CD4-positive, alpha-beta T cell (primary cell): Measurements from ENCODE around the gene SFTPD. TPM values are rescaled to one million over a fixed set of nuclear protein-coding genes. Genes with fewer than 3 reads are reported as not detected.

Experiments used
- ATAC-seq: fragments of 200-7000 bp; cut with Tn5 transposase; one replicate; pipeline ENCODE4 v1.10.0; 2022; ENCODE audit warnings: mild to moderate bottlenecking; ENCODE audit not compliant: poor library complexity
- CTCF ChIA-PET: fragments of 350-600 bp; sonication (Branson Sonifier 250); formaldehyde crosslinking; loops from one replicate; lab custom pipeline; 2021; ENCODE audit warnings: antibody characterized with exemption, inconsistent platforms; lab: Charles Lee
- POLR2A ChIA-PET: fragments of 350-600 bp; sonication (Branson Sonifier 250); formaldehyde crosslinking; loops from one replicate; lab custom pipeline; 2021; ENCODE audit warnings: antibody characterized with exemption, inconsistent platforms; lab: Charles Lee
- DNase-seq, 14 experiments: peaks; one replicate each; pipeline ENCODE4 v3.0.0-alpha.2; 2013 to 2020; ENCODE audit warnings: mixed read lengths in 2 of 14
- H3K27ac ChIP-seq, 2 donors: one replicate each; pipeline versions ENCODE4 v1.5.1 to v1.7.0; 2013; ENCODE audit warnings: low read length in 2 of 2, low read depth in 1 of 2, mild to moderate bottlenecking in 1 of 2
- H3K27me3 ChIP-seq, 2 experiments: 1 replicate in 1 of 2; 2 replicates in 1 of 2; pipeline versions ENCODE4 v1.6.1 to v1.7.0; 2013; ENCODE audit warnings: low read length in 2 of 2, control low read depth in 1 of 2, mild to moderate bottlenecking in 1 of 2, moderate library complexity in 1 of 2; ENCODE audit not compliant: insufficient read depth in 2 of 2, control insufficient read depth in 1 of 2
- H3K36me3 ChIP-seq: one replicate; pipeline ENCODE4 v1.6.1; 2013; ENCODE audit warnings: low read length, control low read depth; ENCODE audit not compliant: insufficient read depth
- H3K4me1 ChIP-seq: one replicate; pipeline ENCODE4 v1.6.1; 2013; ENCODE audit warnings: low read length, control low read depth; ENCODE audit not compliant: insufficient read depth
- H3K4me3 ChIP-seq: one replicate; pipeline ENCODE4 v1.5.1; 2013; ENCODE audit warnings: mild to moderate bottlenecking, low read length, moderate library complexity
- H3K9me3 ChIP-seq, 2 experiments: 1 replicate in 1 of 2; 2 replicates in 1 of 2; pipeline versions ENCODE4 v1.6.1 to v1.7.0; 2013; ENCODE audit warnings: low read length in 2 of 2, mild to moderate bottlenecking in 2 of 2, control low read depth in 1 of 2, moderate library complexity in 1 of 2; ENCODE audit not compliant: control insufficient read depth in 1 of 2, insufficient read depth in 1 of 2
- H3K27ac Mint-ChIP-seq: one replicate; pipeline ENCODE4 v1.8.0; 2020; ENCODE audit warnings: mixed read lengths
- H3K27me3 Mint-ChIP-seq: one replicate; pipeline ENCODE4 v1.8.0; 2021; ENCODE audit warnings: mixed read lengths
- H3K36me3 Mint-ChIP-seq: one replicate; pipeline ENCODE4 v1.8.0; 2021; ENCODE audit warnings: low read depth, mixed read lengths
- H3K4me1 Mint-ChIP-seq: one replicate; pipeline ENCODE4 v1.8.0; 2021; ENCODE audit warnings: low read depth, mixed read lengths
- H3K4me3 Mint-ChIP-seq: one replicate; pipeline ENCODE4 v1.8.0; 2020; ENCODE audit warnings: mild to moderate bottlenecking, mixed read lengths
- H3K9me3 Mint-ChIP-seq: one replicate; pipeline ENCODE4 v1.8.0; 2020; ENCODE audit warnings: mixed read lengths
- intact Hi-C, 2 experiments: fragments of 100-400 bp; cut with DNase I in 1 of 2; cut with micrococcal nuclease in 1 of 2; formaldehyde crosslinking; loops; one replicate each; pipeline versions ENCODE4 v1.15.1 to v1.9.0; 2023 to 2025; cut with DNase I, micrococcal nuclease
- total RNA-seq, 174 experiments: library from RNA in 2 of 174; stranded (reverse) in 2 of 174; gene quantifications; one replicate each; pipeline ENCODE4 v1.2.3 and lab custom pipeline; 2021 to 2026
- TF ChIP-seq, protein P1 (sequence below): fragments of 200-600 bp; IDR thresholded peaks from one replicate; pipeline ENCODE4 v1.8.0; 2022; ENCODE audit warnings: antibody characterized with exemption, mild to moderate bottlenecking

The SFTPD gene
- total RNA-seq, 2 experiments from 2014 or later = not detected

DNA sequence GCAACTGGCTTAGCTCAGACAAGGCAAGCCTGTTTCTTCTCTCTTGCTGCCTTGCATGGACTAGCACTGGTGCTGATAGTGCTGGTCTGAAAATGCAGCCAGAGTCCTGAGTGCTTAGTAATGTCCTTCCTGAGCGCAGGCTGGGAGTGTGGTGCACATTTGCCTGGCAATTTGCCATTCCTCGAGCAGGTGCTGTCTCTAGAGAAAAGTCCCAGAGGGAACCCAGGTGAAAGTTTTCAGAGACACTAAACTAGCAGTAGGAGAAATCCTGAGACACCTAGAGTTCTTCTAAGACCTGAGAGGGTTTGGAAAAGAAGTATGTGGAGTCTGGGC lies 1.9 kb downstream of the SFTPD start:
- no peaks in the 10 kb centered on the region for H3K36me3 Mint-ChIP-seq

DNA sequence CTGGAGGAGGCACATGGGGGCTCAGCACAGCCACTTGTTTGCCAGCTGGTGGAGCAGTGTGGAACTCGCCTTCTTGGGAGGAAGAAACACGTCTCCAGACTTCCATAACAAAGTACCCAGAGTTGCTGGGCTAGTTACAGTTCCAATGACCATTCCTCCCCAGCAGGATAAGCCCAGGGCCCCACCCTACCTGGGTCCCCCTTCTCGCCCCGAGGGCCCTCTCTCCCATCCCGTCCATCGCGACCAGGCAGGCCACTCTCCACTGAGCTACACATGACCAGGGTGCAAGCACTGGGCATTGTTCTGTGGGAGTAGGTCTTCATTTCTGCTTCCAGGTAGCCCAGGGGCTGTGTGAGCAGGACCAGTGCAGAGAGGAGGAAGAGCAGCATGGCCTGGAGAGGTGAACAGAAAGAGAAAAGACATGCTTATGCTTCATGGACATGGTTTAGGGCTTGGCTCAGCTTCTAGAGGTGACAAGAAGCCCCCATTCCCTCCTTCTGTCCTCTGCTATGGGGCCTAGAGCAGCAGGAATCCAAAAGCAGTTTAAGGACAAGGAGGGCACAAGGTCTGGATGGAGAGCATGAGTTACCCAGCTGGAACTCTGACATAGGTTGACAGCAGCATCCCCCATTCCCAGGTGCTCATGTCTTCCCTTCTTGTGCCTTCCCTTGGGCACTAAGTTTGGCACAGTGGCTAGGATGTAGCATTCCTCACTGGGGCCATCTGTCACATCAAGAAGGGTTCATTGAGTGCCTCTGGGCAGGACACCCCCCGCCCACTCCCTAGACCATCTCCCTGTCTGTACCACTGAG lies 2.4 kb downstream of the SFTPD start:
- Mint-ChIP-seq H3K9me3 (peaks cover 5% of the 10 kb centered on the region), H3K27me3 (no peaks in the 10 kb centered on the region), H3K27ac (no peak overlapping the region), H3K4me3 (no peak overlapping the region), H3K36me3 (no peaks in the 10 kb centered on the region), H3K4me1 (no peaks in the 10 kb centered on the region)
- Histone ChIP-seq H3K36me3 (no peaks in the 10 kb centered on the region), H3K4me3 (no peak overlapping the region), H3K9me3 (peaks cover 0 to 6% of the 10 kb centered on the region in 2 experiments), H3K27ac (no peak overlapping the region), H3K4me1 (no peaks in the 10 kb centered on the region), H3K27me3 (no peaks in the 10 kb centered on the region)
- ChIA-PET POLR2A (no interaction called here), CTCF (no interaction called here)
- ATAC-seq = no peak
- no peak for DNase-seq
- intact Hi-C loops = no loop called here
- TF ChIP-seq, protein P1, sequence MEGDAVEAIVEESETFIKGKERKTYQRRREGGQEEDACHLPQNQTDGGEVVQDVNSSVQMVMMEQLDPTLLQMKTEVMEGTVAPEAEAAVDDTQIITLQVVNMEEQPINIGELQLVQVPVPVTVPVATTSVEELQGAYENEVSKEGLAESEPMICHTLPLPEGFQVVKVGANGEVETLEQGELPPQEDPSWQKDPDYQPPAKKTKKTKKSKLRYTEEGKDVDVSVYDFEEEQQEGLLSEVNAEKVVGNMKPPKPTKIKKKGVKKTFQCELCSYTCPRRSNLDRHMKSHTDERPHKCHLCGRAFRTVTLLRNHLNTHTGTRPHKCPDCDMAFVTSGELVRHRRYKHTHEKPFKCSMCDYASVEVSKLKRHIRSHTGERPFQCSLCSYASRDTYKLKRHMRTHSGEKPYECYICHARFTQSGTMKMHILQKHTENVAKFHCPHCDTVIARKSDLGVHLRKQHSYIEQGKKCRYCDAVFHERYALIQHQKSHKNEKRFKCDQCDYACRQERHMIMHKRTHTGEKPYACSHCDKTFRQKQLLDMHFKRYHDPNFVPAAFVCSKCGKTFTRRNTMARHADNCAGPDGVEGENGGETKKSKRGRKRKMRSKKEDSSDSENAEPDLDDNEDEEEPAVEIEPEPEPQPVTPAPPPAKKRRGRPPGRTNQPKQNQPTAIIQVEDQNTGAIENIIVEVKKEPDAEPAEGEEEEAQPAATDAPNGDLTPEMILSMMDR = no peak

More for the DNA sequence above, 1.9 kb downstream of the SFTPD start:
- ChIA-PET CTCF (no interaction called here), POLR2A (no interaction called here)
- no peaks in the 10 kb centered on the region for H3K4me1 ChIP-seq
- H3K4me1 Mint-ChIP-seq = no peaks in the 10 kb centered on the region
- TF ChIP-seq, protein P1 = no peak
- intact Hi-C loops = no loop called here
- ATAC-seq = no peak
- peaks cover 5% of the 10 kb centered on the region for H3K9me3 Mint-ChIP-seq
- no peak overlapping the region for H3K4me3 Mint-ChIP-seq
- no peaks in the 10 kb centered on the region for H3K27me3 Mint-ChIP-seq
- H3K9me3 ChIP-seq = peaks cover 2 to 6% of the 10 kb centered on the region in 2 experiments
- no peak overlapping the region for H3K27ac ChIP-seq
- no peaks in the 10 kb centered on the region for H3K36me3 ChIP-seq
- H3K27ac Mint-ChIP-seq = no peak overlapping the region
- no peak for DNase-seq
- H3K27me3 ChIP-seq = no peaks in the 10 kb centered on the region
- no peak overlapping the region for H3K4me3 ChIP-seq

DNA sequence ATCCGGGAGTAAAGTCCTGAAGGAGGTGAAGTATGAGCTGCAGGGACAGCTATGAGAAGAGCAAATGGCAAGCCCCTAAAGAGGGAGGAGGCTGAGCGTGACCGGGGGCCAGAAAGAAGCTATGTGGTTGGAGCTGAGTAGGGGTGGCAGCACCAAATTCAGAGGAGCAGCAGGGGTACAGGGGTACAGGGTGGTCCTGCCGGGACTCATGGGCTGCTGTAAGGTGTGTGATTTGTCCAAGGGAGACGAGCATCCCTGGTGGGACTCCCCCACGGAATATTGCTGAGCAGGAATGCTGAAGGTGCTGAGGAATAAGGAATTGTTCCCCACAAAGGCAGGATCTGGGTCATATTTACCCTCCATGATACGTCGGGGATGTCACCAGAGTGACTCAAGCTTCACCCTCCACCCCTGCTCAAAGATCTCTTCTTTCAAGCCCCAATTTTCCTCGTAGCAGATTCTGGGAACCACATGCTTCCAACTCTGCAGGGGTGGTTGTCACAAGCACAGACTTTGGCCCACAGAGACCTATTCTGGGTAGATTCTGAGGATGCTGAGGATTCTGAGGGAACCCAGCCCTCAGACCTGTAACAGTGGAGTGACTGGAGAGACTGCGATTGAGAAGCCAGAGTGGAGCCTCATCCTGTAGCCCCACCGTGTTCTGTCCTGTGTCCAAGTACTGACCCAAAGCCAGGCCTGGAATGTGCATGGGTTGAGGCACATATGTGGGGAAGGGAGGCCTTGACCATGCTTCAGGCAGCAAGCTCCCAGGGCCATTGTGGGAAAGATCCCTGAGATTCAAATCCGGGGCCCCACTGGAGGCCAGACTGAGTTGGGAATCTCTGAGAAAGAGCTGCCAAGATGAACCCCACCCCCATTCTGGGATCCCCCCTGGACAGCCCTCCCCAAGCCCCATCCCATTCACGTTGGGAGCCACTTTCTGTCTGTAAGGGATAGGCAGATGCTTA lies 4.2 kb downstream of the SFTPD start:
- no peaks in the 10 kb centered on the region for H3K27me3 ChIP-seq
- no peaks in the 10 kb centered on the region for H3K9me3 ChIP-seq
- ATAC-seq (no peak), DNase-seq (no peak)
- no peak overlapping the region for H3K27ac ChIP-seq
- Mint-ChIP-seq H3K36me3 (no peaks in the 10 kb centered on the region), H3K4me3 (no peak overlapping the region), H3K9me3 (no peaks in the 10 kb centered on the region), H3K27me3 (no peaks in the 10 kb centered on the region), H3K4me1 (no peaks in the 10 kb centered on the region), H3K27ac (no peak overlapping the region)
- ChIA-PET CTCF (no interaction called here), POLR2A (no interaction called here)
- intact Hi-C loops = no loop called here
- H3K36me3 ChIP-seq = no peaks in the 10 kb centered on the region
- no peak overlapping the region for H3K4me3 ChIP-seq
- TF ChIP-seq, protein P1 = no peak
- H3K4me1 ChIP-seq = no peaks in the 10 kb centered on the region
